HG03045 (cell line): ENCODE measurements around the gene PLEKHG5.
"Not testable (repeated sequence)": the region's sequence is repeated elsewhere in the genome, so short reads cannot be mapped to it uniquely, and the experiment has no call there.

Experiments used
- ATAC-seq: cut with Tn5 transposase; IDR thresholded peaks from one replicate; pipeline ENCODE4 v1.9.1; 2021; ENCODE audit warnings: mild to moderate bottlenecking, moderate library complexity; ENCODE audit not compliant: unreplicated experiment

Gene PLEKHG5

DNA sequence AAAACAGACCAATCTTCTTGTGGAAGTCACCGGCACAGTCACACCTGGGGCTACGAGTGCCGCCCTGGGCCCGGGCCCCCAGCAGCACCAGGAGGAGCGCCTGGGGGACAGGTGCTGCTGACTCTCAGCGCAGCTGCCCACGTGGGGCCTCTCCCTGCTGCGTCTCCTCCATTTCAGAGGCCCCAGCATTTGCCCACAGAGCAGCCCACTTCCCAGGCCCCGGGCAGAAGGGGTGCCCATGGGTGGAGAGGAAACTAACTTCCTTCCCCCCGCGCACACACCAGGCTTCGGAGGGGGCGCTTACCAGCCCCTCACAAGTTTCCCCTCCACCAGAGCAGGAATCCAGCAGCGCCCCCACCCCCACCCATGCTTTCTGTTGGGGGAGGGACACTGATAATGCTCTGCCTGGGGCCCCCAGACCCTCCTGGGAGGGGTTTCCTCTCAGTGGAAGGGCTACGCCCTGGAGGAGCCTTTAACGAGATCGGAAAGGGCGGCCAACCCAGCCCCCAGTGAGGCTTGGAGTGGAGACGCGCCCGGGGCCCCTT, 25.9 kb downstream of the PLEKHG5 start:
- ATAC-seq, result no peak

DNA sequence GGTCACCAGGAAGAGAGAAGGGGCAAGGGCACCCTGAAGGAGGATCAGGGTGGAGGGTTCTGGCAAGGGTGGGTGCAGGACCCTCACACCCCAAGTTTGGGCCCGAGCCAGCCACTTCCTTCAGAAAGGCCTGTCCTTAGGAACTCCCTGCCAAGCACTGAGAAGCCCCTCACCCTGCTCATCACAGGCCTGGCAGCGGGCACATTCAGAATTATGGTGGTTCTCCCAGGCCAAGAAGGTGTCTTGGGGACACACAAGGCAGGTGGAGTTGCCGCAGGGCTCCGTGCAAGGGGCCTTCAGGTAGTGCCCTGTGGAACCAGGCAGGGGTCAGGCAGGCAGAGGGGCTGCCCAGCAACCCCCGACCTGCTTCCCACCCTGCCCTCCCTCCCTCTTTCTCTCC, 26.6 kb downstream of the PLEKHG5 start:
- no peak for ATAC-seq

DNA sequence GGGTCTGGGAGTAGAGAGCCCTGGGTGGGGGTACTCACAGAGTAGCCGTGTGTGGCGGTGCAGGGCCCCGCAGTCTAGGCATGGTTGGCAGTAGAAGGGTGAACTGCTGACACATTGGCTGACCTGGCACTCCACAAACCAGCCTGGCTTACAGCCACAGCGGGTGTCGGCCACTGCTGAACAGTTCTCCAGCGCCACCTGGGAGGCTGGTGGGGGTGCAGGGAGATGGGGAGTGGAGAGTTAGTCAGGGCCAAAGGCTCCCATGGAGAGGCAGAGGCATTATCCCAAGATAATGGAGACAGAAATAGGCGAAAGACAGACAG, 27.0 kb downstream of the PLEKHG5 start:
- ATAC-seq, result no peak

- ATAC-seq, result no peak
Observed at GRCh38 chr1:6463120-6463412, 28.4 kb downstream of the PLEKHG5 start.

DNA sequence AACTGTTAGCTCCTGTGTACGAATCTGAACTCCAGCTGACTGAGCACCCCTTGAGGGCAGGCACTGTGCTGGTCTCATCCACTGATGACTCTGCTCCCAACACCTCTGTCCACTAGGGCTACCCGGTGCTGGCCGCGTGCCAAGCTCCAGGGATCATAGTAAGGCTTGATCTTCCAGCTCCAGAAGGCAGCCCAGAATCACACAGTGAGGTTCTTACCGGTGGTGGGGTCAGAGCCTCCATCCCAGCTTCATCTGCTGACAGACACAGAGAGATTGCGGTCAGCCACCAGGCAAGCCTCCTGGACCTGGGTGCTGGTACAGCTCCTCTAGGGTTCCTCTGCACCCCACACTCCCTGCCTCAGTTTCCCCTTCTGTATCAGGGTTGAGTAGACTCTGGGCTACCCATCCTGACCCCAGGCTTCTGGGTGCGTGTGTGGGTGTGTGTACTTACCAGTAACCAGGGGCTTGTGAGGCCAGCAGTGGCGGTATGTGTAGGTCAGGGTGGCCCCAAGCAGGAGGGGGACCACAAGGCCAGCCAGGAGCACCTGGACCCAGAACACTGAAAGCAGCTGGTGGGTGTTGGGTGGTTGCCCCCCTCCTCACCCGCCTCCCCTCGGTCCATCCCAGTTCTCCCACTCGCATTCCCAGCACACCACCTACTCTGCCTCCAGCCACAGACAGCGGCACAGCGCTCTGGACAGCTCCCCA, 28.9 kb downstream of the PLEKHG5 start:
- no peak for ATAC-seq

- no peak for ATAC-seq
Observed at GRCh38 chr1:6461538-6462411, 29.7 kb downstream of the PLEKHG5 start.

DNA sequence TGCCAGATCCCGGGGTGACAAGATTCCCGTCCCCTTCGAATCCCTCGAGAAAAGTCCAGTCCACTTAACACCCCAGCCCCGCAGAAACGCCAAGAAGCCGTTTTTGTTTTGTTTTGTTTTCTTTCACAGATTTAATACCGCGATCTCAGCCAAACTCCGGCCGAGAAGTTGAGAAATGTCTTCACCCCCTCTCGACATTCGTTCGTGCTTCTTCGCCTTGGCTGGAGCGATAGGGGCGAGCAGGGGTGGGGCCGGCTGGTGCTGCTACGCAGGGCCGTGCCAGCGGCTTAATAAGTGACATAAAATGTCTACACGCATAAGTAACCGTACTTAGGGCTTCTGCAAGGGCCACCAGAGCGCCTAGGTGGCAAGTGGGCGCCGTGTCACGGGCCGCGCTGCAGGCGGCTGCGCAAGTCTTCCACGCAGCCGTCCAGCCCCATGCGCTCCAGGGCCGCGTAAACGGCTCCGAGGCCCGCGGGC, 30.4 kb downstream of the PLEKHG5 start:
- ATAC-seq, result no peak

DNA sequence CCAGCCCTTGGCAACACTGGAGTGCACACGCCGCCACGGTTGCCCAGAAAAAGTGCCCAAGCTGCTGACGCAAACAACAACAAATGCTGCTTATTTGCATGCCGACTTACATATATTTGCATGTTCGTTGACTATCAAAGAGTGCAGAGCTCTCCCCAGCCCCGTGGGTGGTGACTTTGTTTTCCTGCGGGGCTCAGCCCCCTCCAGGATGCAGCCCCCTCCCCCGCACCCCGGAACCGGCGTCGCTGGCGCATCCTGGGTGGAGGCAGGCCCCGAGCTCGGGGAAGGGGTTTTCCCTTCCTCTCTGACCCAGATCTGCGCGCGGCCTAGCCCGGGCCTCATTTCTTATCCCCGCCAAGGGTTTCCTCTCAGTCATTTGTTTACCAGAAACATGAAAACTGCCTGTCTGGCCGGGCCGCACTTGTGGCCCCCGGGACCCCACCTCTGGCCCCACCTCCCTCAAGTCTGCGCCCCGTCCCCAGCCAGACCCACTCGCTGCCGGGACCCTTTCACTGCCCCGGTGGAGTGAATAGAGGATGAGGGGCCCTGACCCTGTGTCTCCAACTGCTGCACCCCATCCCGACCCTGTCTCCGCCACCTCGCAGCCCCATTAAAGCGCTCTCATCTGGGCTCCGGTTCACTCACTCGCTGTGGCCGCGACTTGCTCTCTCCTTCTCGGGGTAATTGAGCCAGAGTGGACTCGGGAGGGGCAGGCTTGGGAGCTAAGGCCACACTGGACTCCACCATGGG, 31.0 kb downstream of the PLEKHG5 start:
- ATAC-seq, result no peak

GRCh38 chr1:6459850-6460265, 31.6 kb downstream of the PLEKHG5 start:
- no peak for ATAC-seq

DNA sequence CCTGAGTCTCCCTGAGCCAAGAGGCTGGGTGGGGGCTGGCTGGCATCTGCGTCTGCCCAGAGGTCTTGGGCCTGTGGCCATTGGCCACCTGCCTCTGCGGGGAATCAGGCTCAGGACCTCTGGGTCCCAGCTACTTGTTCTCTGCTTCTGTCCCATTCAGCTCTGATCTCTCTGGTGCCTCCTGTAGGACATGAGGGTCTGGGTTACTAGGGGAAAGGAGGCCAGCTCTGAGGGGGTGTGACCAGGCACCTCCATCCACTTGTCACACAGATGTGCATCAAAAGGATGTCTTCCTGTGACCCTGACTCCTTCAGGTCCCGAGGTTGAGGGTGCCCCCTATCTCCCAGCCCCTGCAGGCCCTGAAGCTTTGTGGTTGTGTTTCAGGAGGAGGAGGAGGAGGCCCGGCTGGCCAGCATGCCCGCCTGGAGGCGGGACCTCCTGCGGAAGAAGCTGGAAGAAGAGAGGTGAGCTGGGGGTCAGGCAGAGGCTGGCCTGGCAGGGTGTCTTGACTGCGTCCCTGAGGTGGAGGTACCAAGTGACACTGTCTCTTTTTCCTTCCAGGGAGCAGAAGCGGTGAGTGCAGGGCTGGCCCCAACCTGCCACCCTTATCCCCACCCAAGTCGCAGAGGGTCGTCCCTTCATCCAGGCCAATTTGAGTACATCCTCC, 34.5 kb downstream of the PLEKHG5 start:
- ATAC-seq, result no peak

DNA sequence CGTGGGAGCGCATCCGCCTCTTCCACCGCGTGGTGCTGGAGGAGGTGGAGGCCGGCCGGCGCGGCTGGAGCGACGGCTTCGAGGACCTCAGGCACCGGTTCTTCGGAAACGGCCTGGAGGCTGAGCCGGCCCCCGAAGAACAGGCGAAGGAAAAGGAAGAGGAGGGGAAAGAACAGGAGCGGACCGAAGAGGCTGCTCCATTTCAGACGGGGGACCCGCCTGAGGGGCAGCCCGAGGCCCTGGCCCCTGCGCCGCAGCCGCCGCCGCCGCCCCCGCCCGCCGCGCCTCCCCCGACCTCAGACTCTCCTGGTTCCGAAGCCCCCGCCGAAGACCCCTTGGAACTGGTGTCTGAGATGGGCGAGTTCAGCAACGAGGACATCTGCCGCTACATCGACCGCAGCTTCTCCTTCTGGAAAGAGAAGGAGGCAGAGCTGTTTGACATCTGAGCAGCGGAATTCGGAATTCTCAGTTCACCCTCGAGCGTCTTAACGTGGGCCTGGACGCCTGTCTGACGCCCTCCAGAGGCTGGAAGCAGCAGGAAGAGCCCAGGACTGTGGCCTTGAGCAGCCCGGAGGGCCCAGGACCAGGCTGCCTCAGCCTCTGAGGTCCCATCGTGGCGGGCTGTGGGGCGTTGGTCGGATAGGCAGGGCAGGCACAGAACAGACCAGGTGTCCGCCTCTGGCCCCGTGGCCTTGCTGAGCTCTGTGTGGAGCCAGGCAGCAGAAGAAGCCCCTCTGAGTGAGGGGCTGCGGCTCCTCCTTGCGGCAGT, 35.5 kb downstream of the PLEKHG5 start:
- ATAC-seq, result not testable (repeated sequence)

- ATAC-seq, result no peak
Observed at GRCh38 chr1:6454856-6455751, 36.4 kb downstream of the PLEKHG5 start.

DNA sequence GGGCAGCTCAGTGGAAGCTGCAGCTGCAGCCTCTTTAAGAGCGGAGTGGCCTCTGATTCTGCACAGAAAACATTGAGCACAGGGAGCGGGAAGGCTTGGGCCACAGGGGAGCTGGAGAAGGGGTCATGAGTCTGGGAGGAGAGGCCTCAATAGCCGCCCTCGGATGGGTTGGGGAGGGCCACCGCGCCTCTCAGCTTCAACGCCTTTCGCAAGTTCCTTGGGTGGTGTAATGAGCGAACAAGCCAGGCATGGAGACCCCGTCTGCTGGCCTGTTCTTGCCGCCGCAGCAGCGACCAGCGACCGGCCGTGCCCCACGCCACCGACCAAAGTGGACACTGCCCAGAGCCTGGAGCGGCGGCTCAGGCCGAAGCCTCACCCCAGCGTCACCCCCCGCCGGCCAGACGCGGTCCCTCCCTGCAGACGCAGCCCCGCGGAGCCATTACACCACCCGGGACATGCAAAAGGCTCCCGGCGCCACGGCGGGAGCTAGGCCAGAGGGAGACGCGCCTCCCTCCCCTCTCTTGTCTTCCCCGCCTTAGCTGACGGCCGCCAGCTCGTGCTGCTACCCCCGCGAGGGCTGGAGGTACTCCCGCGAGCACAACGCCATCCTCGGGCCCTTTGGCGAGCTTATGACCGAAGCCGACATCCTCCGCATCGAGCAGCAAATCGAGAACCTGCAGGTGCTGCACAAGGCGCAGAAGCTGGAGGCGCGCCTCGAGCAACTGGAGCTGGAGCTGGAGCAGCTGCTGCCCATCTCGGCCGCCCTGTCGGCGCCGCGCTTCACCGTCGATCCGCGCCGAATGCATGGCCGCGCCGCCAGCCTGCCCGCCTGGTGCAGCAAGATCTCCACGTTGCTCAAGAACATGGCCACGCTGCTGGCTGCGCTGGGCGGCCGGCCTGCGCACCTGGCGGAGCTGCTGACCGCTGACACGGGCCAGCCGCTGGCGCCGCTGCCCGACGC, 37.3 kb downstream of the PLEKHG5 start:
- not testable (repeated sequence) for ATAC-seq

DNA sequence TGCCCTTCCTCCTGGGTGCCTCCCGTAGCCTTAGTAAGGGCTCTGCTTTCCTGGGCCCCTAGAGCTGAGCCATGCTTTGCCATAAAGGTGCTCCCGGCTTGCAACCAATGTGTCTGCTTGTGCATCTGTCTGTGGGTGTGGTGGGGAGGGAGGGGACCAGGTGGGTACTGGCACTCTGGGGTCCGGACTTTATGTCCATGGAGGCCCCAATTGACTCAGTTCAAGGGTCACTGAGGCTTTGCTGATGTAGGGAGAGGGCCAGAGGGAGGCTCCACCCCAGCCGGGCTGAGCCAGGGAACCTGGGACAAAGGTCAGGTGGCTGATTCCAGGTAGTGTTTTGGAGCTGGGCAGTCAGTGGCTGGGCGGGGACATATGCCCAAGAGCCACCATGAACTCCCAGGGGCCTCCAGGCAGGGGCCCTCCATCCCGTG, 40.5 kb downstream of the PLEKHG5 start:
- ATAC-seq, result no peak

- not testable (repeated sequence) for ATAC-seq
Observed at GRCh38 chr1:6450486-6450885, 41.0 kb downstream of the PLEKHG5 start.

DNA sequence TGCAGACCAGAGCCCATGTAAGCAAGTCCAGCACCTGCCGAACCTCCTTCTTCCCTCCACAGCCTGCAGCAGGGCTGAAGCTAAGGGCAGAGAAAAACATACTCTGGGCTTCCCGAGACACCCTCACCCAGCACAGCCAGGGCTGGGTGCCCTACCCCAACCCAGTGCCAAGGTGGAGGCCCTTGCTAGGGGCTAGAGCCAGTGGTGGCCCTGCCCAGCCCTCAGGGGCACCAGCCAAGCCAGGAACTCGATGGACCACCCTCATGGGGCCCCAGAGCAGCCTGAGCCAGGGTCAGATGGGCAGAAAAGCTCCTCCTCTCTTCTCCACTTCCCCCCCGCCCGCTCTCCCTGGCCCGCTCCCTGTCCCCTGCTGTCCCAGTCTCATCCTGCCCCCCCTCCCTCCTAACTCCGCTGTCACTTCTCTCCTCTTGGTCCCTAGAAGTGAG, 41.4 kb downstream of the PLEKHG5 start:
- no peak for ATAC-seq

- no peak for ATAC-seq
Observed at GRCh38 chr1:6448749-6449631, 42.5 kb downstream of the PLEKHG5 start.
